Testis (tissue), 3 donors: ENCODE measurements around the gene UBE2J1. TPM values are rescaled to one million over a fixed set of nuclear protein-coding genes. Genes with fewer than 3 reads are reported as not detected.

Experiments
- DNase-seq: peaks from one replicate; pipeline ENCODE4 v3.0.0-alpha.2; 2019
- H3K27ac ChIP-seq, 2 donors: fragments of 200-600 bp; sonication (generic); one replicate each; pipeline ENCODE4 v1.5.1; 2019
- H3K27me3 ChIP-seq: fragments of 200-600 bp; sonication (generic); one replicate; pipeline ENCODE4 v1.5.1; 2019
- H3K36me3 ChIP-seq: fragments of 200-600 bp; sonication (generic); one replicate; pipeline ENCODE4 v1.5.1; 2017; ENCODE audit warnings: low read depth; ENCODE audit errors: missing control alignments
- H3K4me1 ChIP-seq: fragments of 200-600 bp; sonication (generic); one replicate; pipeline ENCODE4 v1.5.1; 2019
- H3K4me3 ChIP-seq, 2 donors: fragments of 200-600 bp; sonication (generic); one replicate each; pipeline ENCODE4 v1.5.1; 2017 to 2019
- H3K9me3 ChIP-seq: fragments of 200-600 bp; sonication (generic); one replicate; pipeline ENCODE4 v1.5.1; 2017
- POLR2A ChIP-seq: fragments of 450-650 bp; IDR thresholded peaks from one replicate; pipeline ENCODE4 v1.6.1; 2017; ENCODE audit warnings: antibody characterized with exemption, mild to moderate bottlenecking, moderate library complexity
- WGBS, 2 donors: methylation state at CpG; one replicate each; pipeline ENCODE4 v1.1.5; 2018; 5-methylcytosine and 5-hydroxymethylcytosine counted together
- intact Hi-C: fragments of 100-400 bp; cut with DNase I; formaldehyde crosslinking; loops from one replicate; pipeline ENCODE4 v1.15.1; 2023; ENCODE audit warnings: low total_unique reads
- polyA plus RNA-seq: library from polyadenylated mRNA; stranded (reverse); fragments of 350-450 nt; fragmentation: Illumina TruSeq; extraction: RNeasy Lipid Tissue Mini Kit (QIAGEN cat#74804); gene quantifications from one replicate; pipeline ENCODE4 v1.2.3, GENCODE V29; 2014; ENCODE audit warnings: low read depth, low replicate concordance; ENCODE audit not compliant: insufficient read depth
- total RNA-seq, 2 donors: library from RNA; depleted of rRNA; stranded (reverse); fragments of >200 nt; gene quantifications; one replicate each; pipeline ENCODE4 v1.2.3, GENCODE V29; 2016
- TF ChIP-seq, protein P1 (sequence below), 3 experiments: fragments of 450-650 bp in 2 of 3; fragments of 200-600 bp in 1 of 3; sonication (generic) in 1 of 3; IDR thresholded peaks; one replicate each; pipeline ENCODE4 v1.5.1; 2016 to 2019; ENCODE audit warnings: antibody characterized with exemption in 3 of 3, mild to moderate bottlenecking in 2 of 3, moderate library complexity in 1 of 3

UBE2J1 gene
- total and polyA plus RNA-seq, 3 donors from 2014 or later: 28.7 to 47.3 (median 38.4) TPM

DNA sequence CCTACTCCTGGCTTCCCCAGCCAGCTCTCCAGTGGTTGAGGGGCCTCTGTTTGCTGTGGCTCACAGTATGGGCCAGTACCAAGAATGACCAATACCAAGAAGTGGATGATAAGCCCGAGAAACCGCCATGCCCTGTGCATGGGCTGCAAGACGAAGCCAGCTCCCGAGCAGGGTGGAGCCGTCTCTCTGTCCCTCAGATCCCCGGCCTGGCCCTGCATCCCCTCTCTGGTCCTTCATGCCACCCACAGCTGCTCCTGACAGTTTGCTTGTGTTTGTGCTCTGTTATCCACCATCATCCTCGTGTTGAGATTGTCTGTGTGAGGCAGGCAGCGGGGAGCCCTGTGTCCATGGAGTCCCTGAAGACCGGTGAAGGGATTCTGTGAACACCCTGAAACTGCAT, 73.6 kb downstream of the UBE2J1 start:
- H3K4me3 ChIP-seq: no peak overlapping the region
- 91 to 98% methylated on average over 9 of the region's 9 CpGs for WGBS, 2 donors
- no peaks in the 10 kb centered on the region for H3K27me3 ChIP-seq
- intact Hi-C loops: no loop called here
- H3K9me3 ChIP-seq: no peaks in the 10 kb centered on the region
- H3K4me1 ChIP-seq: peaks cover 4% of the 10 kb centered on the region
- DNase-seq: no peak
- H3K36me3 ChIP-seq: no peaks in the 10 kb centered on the region
- no peak for TF ChIP-seq POLR2A
- TF ChIP-seq, protein P1, sequence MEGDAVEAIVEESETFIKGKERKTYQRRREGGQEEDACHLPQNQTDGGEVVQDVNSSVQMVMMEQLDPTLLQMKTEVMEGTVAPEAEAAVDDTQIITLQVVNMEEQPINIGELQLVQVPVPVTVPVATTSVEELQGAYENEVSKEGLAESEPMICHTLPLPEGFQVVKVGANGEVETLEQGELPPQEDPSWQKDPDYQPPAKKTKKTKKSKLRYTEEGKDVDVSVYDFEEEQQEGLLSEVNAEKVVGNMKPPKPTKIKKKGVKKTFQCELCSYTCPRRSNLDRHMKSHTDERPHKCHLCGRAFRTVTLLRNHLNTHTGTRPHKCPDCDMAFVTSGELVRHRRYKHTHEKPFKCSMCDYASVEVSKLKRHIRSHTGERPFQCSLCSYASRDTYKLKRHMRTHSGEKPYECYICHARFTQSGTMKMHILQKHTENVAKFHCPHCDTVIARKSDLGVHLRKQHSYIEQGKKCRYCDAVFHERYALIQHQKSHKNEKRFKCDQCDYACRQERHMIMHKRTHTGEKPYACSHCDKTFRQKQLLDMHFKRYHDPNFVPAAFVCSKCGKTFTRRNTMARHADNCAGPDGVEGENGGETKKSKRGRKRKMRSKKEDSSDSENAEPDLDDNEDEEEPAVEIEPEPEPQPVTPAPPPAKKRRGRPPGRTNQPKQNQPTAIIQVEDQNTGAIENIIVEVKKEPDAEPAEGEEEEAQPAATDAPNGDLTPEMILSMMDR (IDR thresholded peaks at IDR 0.05): no peak
- no peak overlapping the region for H3K27ac ChIP-seq

Other genes starting within 250 kb of the UBE2J1 start
- gene SRSF12, start 234.7 kb downstream of the UBE2J1 start, total RNA-seq: 10 to 100 TPM; 14.7 to 21.7 TPM
- 30.1 TPM for gene SRSF12, start 234.7 kb downstream of the UBE2J1 start, polyA plus RNA-seq
- gene PM20D2, start 206.7 kb downstream of the UBE2J1 start, total RNA-seq: 1 to 10 TPM; 6.9 to 7.1 TPM
- gene PM20D2, start 206.7 kb downstream of the UBE2J1 start, polyA plus RNA-seq: 4.4 TPM
- 1 to 10 TPM; 1.6 to 3.0 TPM for gene GABRR1, start 135.4 kb downstream of the UBE2J1 start, total RNA-seq
- 3.4 TPM for gene GABRR1, start 135.4 kb downstream of the UBE2J1 start, polyA plus RNA-seq
- gene GABRR2, start 37.4 kb downstream of the UBE2J1 start, total RNA-seq: under 1 TPM in 1 of 2 donors, not detected in 1; 0.62 TPM
- gene GABRR2, start 37.4 kb downstream of the UBE2J1 start, polyA plus RNA-seq: 0.79 TPM
- gene RRAGD, start 59.6 kb upstream of the UBE2J1 start, total RNA-seq: 10 to 100 TPM; 17.0 to 19.4 TPM
- 27.0 TPM for gene RRAGD, start 59.6 kb upstream of the UBE2J1 start, polyA plus RNA-seq
- 10 to 100 TPM; 29.8 to 52.8 TPM for gene ANKRD6, start 80.4 kb upstream of the UBE2J1 start, total RNA-seq
- gene ANKRD6, start 80.4 kb upstream of the UBE2J1 start, polyA plus RNA-seq: 20.9 TPM